Measurements from ENCODE around the gene TMEM37. TPM values are rescaled to one million over a fixed set of nuclear protein-coding genes. Genes with fewer than 3 reads are reported as not detected.

Gene TMEM37
- total and polyA plus RNA-seq, 12 donors = 0.32 to 4.7 (median 1.9) TPM

DNA sequence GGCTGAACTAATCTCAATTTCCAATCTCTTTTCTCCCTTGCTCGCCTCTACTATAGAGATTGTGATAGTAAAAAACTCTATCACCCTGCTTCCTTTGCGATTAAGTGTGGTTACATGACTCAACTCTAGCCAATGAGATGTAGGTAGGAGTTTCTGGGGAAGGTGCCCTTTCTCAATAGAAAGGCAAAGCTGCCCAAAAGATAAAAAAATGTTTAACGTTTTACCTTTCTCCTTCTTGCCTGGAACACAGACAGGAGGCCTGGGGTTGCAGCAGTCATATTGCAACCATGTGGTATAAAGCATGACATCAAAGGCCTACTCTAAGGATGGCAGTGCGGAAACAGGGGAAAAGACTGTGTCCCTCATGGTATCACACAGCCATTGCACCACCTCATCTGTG, 31.5 kb downstream of the TMEM37 start:
- Histone ChIP-seq H3K4me3 (no peak overlapping the region), H3K27me3 (no peaks in the 10 kb centered on the region), H3K4me1 (peaks cover 0 to 3% (median 0%) of the 10 kb centered on the region in 9 donors), H3K9me3 (no peaks in the 10 kb centered on the region), H3K36me3 (no peaks in the 10 kb centered on the region), H3K27ac (no peak overlapping the region)
- DNase-seq (no peak), ATAC-seq (no peak)
- WGBS, 2 donors = 60 to 85% methylated on average over 4 of the region's 4 CpGs
- intact Hi-C loops (cut with DNase I) = no loop called here
- TF ChIP-seq, protein P1, sequence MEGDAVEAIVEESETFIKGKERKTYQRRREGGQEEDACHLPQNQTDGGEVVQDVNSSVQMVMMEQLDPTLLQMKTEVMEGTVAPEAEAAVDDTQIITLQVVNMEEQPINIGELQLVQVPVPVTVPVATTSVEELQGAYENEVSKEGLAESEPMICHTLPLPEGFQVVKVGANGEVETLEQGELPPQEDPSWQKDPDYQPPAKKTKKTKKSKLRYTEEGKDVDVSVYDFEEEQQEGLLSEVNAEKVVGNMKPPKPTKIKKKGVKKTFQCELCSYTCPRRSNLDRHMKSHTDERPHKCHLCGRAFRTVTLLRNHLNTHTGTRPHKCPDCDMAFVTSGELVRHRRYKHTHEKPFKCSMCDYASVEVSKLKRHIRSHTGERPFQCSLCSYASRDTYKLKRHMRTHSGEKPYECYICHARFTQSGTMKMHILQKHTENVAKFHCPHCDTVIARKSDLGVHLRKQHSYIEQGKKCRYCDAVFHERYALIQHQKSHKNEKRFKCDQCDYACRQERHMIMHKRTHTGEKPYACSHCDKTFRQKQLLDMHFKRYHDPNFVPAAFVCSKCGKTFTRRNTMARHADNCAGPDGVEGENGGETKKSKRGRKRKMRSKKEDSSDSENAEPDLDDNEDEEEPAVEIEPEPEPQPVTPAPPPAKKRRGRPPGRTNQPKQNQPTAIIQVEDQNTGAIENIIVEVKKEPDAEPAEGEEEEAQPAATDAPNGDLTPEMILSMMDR (IDR thresholded peaks at IDR 0.05) = no peak

DNA sequence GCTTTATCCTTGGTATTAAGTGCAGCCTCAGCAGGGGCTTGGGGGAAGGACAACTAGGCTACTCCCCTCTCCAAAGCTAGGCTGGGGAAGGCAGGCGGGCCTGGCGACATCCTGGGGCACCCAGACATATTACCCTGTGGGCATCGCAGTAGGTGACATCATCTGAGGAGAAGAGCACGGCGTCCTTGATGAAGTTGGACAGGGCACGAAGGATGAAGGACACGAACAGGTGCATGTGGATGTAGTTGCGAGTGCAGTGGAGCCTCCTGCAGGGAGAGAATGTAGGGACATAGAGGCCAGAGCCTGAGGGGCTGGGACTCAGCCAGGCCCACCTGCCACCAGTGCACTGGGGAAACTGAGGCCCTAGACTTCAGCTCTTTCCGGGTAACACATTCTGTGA, 32.3 kb downstream of the TMEM37 start:
- Histone ChIP-seq H3K36me3 (no peaks in the 10 kb centered on the region), H3K27ac (no peak overlapping the region), H3K4me3 (no peak overlapping the region), H3K4me1 (peaks cover 0 to 11% (median 0%) of the 10 kb centered on the region in 9 donors), H3K27me3 (no peaks in the 10 kb centered on the region), H3K9me3 (no peaks in the 10 kb centered on the region)
- ATAC-seq (no peak), DNase-seq (no peak)
- TF ChIP-seq, protein P1 (IDR thresholded peaks at IDR 0.05) = no peak
- 95 to 98% methylated on average over 9 of the region's 9 CpGs for whole genome bisulfite sequencing, 2 donors
- intact Hi-C loops (cut with DNase I) = no loop called here

DNA sequence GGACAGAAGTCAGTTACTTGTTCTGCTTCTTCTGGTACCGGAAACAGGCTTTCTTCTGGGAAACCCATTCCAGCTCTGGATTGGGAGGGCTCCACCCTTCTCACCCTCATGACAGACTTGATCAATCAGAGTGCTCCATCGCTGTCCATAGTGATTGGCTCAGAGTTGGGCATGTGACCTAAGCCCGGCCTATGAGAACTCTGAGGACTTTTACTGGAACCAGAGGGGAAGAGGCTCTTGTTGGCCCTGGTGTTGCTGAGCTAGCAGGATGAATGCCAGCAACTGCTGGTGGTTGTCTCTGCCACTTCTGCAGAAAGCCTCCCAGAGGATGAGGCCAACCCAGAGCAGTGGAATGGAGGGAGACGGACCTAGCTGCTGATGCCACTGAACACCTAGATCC, 33.3 kb downstream of the TMEM37 start:
- intact Hi-C loops (cut with DNase I) = no loop called here
- ATAC-seq (peak in 6 of 8 donors; percentile 37 to 78 (median 61)), DNase-seq (no peak)
- no peaks in the 10 kb centered on the region for H3K9me3 ChIP-seq
- peaks cover 0 to 14% (median 0%) of the 10 kb centered on the region in 9 donors for H3K4me1 ChIP-seq
- 90 to 94% methylated on average over 4 of the region's 4 CpGs for WGBS, 2 donors
- TF ChIP-seq, protein P1 (IDR thresholded peaks at IDR 0.05) = no peak
- no peaks in the 10 kb centered on the region for H3K27me3 ChIP-seq
- no peak overlapping the region for H3K4me3 ChIP-seq
- H3K36me3 ChIP-seq = no peaks in the 10 kb centered on the region
- H3K27ac ChIP-seq = peak overlapping the region in 1 of 10 donors; percentile 51

DNA sequence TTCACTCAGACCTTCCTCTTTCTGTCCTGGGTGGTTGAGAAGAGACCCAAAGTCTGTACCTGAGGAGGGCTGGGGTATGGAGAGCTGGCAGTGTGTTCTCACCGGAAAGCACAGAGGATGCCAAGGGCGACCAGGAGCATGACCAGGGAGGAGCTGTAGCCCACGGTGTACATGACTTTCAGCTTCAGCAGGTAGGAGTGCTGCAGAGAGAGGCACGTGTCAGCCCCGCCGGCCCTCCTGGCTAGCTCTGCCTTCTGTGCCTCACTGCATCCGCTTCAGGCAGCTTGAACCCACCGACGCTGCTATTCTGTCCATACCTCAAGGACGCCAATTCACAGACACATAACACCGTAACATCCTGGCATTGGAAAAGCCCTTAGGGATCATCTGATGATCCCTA, 34.0 kb downstream of the TMEM37 start:
- no peaks in the 10 kb centered on the region for H3K36me3 ChIP-seq
- WGBS, 2 donors = 93% methylated on average over 11 of the region's 11 CpGs
- intact Hi-C loops (cut with DNase I) = no loop called here
- ATAC-seq (no peak), DNase-seq (no peak)
- no peak overlapping the region for H3K27ac ChIP-seq
- H3K27me3 ChIP-seq = no peaks in the 10 kb centered on the region
- no peak overlapping the region for H3K4me3 ChIP-seq
- no peaks in the 10 kb centered on the region for H3K9me3 ChIP-seq
- peaks cover 0 to 14% (median 0%) of the 10 kb centered on the region in 9 donors for H3K4me1 ChIP-seq
- TF ChIP-seq, protein P1 (IDR thresholded peaks at IDR 0.05) = no peak

All from heart right ventricle (tissue), 16 donors.